A673 (cell line): ENCODE results near the gene TNIP1.

Source experiments
- EZH2 ChIP-seq: fragments of 200-600 bp; sonication (generic); IDR thresholded peaks from 2 replicates; pipeline ENCODE4 v1.6.1; 2017; ENCODE audit warnings: borderline replicate concordance, low read depth, mild to moderate bottlenecking, mixed read lengths, antibody characterized with exemption, low read length; ENCODE audit not compliant: poor library complexity, severe bottlenecking
- TF ChIP-seq, protein P1 (sequence below): fragments of 300-800, 200-600 bp; sonication (generic); conservative IDR thresholded peaks from 2 replicates; pipeline ENCODE4 v1.5.1; 2017; ENCODE audit warnings: low read depth, mild to moderate bottlenecking, antibody characterized with exemption, low read length, moderate library complexity, mixed read lengths

- TF ChIP-seq, protein P1, sequence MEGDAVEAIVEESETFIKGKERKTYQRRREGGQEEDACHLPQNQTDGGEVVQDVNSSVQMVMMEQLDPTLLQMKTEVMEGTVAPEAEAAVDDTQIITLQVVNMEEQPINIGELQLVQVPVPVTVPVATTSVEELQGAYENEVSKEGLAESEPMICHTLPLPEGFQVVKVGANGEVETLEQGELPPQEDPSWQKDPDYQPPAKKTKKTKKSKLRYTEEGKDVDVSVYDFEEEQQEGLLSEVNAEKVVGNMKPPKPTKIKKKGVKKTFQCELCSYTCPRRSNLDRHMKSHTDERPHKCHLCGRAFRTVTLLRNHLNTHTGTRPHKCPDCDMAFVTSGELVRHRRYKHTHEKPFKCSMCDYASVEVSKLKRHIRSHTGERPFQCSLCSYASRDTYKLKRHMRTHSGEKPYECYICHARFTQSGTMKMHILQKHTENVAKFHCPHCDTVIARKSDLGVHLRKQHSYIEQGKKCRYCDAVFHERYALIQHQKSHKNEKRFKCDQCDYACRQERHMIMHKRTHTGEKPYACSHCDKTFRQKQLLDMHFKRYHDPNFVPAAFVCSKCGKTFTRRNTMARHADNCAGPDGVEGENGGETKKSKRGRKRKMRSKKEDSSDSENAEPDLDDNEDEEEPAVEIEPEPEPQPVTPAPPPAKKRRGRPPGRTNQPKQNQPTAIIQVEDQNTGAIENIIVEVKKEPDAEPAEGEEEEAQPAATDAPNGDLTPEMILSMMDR = no peak
- TF ChIP-seq EZH2 = no peak
These were observed 11.9 kb upstream of the TNIP1 start for GRCh38 chr5:151092762-151093161.
